NCI-H82 treated with DMSO at 0.1 percent for 48 hours (cell line): ENCODE results near the gene RPL3.
A peak's percentile ranks its signal among the peaks of the same experiment; 100 is the strongest.

Experiments used
- DNase-seq: peaks from one replicate; lab custom pipeline; 2025; ENCODE audit not compliant: unreplicated experiment; lab: John Stamatoyannopoulos, UW

RPL3 gene

DNA sequence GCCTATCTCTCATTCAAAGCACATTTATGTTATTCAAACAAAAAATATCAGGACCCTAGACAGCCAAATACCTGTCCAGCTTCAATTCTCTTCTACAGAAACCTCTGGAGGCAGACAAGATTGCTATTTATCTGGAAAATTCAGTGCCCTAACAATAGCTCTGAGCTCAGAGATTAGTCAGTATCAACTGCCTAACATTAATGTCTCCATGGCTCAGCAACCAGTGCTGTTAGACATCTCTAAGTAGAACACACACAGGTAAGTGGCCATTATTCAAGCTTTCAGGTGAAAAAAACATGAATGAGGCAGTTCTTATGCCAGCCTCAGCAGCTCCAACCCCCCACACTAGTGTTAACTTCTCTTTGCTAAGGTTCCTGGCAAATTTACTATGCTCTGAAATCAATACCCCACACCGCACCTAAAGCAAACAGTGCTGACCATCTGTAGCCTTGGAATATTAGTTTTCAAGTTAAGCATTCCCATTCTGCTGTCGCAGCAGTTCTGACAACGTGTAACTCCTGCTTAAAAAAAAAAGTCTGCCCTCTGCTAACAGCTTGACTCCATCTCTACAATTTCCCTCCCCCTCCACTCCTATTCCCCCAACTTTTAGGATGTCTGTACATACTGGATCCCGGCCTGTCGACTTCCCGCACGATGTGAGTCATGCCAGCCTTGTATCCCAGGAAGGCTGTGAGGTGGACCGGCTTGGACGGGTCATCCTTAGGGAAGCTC lies 1.5 kb downstream of the RPL3 start:
- DNase-seq = no peak

DNA sequence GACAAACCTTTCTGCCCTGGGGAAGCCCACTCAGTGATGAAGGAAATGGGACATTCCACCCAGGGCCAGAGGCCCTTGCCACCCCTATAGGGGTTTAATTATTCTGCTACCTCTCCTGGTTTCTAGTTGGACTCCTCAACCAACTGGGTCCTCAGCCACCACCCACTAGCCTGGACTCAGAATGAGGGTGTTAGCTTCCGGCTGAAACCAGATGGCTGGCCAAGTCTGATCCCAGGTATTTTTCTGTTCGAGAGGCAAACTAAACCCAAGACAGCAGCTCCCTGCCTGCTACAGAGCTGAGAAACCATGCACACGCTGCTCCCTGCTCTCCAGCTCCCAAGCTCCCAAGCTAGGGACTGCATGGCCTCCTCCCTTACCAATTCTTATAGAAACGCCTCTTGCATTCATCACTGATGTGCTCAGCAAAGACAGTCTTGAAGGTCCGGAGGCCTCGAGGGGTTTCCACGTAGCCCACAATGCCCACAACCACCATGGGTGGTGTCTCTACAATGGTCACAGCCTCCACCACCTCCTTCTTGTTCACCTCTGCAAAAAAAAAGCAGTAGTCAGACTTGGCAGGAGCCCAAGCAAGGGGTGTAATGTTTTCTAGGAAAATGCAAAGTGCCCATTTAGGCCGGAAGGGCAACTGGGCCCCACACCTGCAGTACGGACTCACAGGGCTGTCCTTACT lies 2.2 kb downstream of the RPL3 start:
- no peak for DNase-seq

DNA sequence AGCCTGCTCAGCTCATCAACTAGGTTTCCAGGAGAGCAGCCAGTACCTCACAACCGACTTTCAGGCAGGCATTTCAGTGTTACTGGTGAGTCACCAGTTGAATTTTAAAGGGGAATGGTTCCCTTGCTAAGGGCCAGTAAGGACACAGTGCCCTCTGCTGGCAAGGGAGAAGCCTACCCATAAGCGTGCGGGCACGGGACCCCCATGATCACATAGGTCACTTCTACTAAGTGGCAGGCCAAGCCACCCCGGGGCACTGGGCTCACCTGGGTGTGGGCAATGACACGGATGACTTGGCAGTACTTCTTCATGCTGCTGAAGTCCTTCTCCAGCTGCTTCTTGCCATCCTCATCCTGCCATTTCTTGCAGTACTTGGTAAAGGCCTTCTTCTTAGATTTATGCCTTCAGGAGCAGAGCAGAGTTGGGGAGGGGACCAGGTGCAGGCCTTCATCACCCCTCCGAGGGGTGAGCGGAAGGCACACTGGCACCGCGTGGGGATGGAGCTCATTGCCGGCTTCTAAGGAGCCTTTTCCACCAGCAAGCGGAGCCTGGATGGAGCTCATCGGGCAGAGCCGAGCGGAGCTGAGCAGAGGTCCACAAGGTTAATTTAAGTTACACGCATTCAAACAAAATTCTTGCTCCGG lies 2.9 kb downstream of the RPL3 start:
- peak; percentile 32 for DNase-seq

DNA sequence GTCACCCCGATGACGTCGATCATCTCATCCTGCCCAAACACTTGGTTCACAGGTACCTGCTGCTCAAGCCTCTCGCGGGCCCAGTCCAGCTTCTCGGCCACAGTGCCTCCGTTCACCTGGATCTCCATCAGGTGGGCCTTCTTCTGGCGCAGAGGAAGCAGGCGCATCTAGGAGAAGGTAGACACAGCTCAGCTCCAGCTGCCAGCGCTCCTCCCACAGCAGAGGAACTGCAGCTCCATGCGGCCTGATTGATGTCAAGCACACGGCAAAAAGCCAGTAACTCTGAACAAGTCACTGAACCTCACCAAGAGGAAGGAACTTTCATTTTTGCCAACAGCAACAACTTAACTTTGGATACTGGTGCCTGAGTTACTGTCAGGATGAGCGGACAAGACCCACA lies 4.0 kb downstream of the RPL3 start:
- DNase-seq = no peak

DNA sequence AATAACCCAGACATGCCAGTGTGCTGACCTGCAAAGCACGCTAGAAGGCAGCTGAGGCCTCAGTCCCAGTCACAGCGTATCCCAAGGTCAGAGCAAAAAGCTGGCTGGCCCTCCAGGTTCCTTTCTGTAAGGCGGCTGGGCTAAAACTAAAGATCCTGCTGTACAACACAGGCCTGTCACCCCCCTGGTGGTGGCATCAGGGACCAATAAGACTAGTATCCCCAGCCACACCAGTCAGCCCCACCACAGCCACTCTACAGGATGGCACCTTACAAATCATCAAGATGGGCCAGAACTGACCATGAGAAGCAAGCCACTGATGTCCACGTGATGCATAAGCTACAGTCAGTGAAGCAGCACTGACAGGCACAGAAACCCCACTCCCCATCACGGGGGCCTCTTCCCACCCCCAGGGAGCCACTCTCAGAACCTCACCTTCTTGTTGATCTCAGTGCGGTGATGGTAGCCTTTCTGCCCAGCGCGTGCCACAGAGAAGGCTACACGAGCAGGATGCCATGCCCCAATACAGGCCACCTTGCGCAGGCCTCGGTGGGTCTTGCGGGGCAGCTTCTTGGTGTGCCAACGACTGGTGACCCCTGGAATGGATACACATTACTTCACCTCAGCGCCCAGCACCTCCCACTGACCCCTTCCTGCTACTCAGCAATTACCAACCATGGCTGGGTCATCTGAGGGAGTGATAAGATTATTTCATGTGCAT lies 5.0 kb downstream of the RPL3 start:
- no peak for DNase-seq

DNA sequence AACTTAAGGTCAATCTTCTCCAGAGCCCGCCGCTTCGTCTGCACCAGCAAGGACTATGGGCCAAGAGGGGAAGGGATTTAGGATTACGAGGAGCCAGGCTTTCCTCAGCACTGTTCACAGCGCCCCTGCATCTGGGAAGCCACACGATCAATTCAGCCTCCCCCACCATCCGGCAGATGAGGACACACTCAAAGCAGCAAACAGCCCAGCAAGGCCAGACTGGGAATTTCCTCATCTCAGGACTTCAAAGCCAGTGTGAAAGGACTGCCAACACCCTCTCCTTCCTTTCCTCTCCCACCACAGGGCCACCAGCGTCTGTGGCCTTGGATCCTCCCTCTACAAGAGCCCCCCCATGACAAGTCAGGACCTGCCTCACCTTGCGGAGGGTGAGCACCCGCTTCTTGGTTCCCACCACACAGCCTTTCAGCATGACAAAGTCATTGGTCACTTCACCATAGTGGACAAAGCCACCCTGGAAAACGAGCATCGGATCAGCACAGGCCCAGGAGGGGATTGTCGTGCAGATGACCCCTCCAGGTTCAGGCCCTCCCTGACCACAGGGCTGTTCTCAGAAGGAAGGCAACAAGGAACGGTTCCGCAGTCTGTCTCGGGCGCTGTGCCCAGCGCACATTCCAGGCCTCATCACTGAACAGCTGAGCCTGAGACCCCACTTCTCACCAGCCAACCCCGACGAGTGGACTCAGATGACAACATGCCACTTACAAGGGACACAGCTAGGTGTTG lies 6.0 kb downstream of the RPL3 start:
- DNase-seq = no peak

DNA sequence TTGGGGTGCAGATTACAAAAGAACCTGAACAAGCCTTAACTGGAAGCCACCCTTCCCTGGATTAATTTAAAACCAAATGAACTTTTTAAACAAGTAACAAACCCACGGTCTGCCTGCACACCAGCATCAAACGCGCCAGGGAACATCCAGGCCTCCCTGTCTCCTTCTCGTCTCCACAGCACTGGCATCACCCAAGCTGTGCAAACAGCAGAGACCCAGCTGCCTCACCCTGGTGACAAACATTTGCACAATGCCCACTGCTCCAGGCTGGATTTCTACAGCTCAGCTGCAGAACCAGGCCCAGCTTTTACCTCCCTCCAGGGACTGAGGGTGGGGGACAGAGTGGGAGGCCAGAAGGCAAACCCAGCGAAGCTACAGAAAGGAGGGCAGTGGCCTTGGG lies 7.0 kb downstream of the RPL3 start:
- no peak for DNase-seq

DNA sequence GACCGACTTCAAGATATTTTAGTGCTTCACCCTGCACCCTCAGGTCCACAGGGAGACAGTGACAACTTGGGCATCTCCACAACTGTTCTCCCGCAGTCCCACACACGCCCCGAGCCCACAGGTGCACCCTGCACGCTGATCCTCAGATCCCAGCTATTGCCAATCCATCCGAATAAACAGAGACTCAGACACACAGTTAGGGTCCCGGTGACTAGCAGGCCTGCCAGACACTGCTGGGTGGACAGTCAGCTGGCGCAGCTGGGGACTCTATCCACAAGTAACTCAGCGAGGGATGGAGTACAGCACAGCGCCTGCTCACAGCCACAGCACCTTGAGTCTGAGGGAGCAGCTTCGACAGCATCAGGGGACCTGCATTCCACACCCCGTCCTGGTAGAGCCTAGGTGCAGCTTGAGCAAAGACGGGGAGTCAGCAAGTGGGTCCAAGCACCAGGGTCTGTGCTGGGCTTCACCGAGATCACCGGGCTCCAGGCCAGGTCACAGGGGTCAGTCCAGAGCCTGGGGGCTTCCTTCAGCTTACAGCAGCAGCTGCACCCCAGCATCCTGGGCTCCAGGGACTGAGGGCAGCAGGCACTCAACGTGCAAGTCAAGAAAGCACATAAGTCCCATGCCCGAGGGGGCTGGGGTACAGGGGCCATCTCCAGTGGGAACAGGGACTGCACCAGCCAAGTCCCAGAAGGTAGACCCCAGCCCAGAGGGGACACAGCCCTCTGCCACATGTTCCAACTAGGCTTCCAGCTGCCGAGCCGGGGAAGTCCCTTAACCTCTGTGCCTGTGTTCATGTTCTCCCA lies 7.6 kb downstream of the RPL3 start:
- DNase-seq = peak; percentile 17

DNA sequence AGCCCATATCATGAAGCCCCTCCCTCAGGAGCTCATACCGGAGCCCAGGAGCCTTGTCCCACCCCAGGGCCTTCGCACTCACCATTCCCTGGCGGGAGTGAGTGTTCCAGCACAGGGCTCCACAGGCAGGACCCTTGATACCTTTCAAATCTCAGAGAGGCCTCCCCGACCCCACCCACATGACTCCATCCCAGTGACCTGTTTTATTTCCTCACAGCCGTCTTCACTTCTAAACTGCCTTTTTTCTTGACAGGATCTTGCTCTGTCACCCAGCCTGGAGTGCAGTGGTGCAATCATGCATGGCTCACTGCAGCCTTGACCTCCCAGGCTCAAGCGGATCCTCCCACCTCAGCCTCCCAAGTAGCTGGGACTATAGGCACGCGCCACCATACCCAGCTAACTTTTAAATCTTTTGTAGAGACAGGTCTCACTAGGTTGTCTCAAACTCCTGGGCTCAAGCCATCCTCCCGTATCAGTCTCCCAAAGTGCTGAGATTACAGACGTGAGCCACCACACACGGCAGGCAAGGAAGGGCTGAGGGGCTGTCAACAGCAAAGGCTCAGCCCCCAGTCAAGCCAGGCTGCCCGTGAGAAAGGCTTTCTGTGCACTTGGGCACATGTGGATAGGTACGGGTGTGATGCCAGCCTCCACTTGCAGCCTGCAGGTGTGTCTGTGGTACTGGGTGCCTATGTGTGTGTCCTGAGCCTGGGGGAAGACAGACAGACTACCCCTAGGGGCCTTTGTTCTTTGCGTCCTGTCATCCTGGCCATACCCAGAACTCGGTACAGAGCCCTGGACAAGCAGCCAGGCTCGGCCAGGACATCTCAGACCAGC lies 9.3 kb downstream of the RPL3 start:
- no peak for DNase-seq

DNA sequence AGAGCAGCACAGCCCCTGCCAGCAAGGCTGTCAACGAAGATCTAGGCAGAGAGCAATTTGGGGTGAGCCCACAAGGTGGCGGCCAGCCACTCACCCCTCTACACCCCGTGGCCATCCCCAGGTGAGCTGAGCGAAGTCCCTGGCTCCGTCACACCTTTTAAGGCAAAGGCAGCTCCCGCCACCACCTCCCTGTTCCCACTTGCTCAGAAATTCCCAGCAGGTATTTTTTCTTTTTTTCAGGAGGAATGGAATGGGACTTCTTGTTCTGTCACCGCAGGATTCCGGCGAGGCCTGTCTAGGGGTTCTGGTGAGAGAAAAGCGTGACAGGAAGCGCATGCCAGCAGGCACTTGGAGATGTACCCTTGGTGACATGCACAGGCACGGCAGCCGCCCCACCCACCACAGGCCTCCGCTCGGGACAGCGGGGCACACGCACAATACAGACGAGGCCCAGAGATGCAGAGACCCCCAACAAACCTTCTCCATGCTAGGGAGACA lies 10.0 kb downstream of the RPL3 start:
- DNase-seq = no peak

DNA sequence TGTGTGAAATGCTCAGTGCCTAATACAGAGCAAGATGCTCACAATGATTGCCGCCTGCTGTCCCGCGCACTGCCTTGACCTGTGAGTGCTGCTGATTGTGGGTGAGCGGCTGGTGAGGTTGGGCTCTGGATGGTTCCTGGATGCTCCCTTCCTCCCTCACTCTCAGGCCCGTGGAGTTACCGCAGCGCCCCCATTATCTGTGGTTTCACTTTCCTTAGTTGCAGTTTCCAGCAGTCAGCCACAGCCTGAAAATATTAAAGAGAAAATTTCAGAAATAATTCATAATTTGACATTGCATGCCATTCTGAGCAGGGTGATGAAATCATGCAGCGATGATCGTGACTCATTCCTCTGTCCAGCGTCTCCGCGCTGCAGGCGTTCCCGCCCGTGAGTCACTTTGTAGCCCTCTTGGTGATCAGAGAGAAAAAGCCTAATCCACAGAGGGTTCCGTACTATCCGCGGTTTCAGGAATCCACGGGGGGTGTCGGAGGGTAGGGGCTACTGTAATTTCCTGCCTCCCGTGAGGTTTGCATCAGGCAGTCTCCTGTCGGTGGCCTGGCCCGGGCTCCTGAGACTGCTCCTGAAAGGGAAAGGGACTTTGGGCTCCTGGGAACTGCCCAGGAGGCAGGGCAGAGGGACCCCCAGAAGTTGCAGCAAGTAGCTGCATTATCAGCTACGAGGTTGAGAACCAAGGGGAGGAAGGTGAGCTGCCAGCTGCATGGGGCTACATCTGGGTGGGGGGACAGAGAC lies 10.6 kb downstream of the RPL3 start:
- no peak for DNase-seq

DNA sequence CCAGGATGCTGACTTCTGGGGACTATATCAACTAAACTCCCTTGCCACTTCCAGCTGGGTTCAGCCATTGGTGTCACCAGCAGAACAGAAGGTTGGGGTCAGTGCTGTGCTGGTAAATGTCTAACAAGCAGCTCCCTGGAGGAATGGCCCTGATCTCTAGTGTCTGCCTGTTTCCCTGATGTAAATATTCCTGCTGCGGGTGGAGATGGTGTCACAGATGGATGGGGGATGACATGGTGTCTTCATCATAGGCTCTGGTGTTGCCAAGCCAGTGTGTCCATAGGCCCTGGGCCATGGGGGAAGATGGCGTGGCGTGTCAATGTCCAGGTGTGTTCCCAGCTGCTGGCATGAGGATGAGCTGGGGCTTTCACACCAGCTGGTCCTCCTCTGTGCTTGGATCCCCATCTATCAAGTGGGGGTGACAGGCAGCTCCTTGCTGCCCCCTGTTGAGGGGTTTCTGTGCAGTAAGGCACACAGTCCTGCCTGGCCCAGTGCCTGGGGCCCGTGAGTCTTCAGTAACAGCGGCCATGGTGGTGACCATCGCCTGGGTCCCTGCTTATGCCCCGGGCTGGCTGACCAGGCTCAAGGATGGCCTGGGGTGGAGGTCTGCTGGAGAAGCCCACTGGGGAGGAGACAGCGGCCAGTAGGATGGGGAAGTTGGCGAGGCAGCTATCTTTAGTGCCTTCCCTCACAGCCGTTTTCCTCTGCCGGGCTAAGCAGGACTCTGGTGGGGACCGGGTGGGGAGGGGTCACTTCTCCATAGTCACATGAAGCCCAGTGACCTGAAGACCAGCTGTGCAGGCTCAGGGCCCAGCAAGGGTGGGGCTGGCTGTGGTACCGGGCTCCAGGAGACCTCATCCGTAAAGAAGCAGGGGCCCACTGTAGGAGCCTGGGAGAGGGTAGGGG lies 12.7 kb downstream of the RPL3 start:
- no peak for DNase-seq

DNA sequence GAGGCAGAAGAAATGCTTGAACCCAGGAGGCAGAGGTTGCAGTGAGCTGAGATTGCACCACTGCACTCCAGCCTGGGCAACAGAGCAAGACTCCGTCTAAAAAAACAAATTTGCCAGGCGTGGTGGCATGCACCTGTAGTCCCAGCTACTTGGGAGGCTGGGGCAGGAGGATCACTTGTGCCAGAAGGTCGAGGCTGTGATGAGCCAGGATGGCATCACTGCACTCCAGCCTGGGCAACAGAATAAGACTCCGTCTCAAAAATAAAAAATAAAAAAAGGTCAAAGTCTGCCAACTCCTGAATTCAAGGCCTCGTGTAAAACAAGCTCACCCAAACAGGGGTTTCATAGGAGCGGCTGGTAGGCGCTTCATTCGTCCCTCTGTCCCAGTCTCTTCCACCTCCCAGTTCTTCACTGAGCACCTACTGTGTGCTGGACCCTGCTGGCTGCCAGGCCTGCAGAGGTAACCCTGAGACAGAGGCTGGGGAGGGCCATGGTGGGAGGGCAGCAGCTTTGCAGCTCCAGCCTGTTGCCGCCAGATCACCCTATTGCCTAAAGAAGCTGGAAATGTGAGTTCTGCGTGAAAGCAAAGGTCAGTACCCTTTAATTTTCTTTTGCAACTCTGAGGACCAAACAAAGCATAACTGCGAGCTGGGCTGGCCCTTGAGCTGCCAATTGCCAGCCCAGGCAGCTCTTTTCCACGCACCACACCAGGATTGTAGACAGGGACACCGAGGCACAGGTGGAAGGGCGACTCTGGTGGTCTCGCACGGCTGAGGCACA lies 15.3 kb downstream of the RPL3 start:
- no peak for DNase-seq

DNA sequence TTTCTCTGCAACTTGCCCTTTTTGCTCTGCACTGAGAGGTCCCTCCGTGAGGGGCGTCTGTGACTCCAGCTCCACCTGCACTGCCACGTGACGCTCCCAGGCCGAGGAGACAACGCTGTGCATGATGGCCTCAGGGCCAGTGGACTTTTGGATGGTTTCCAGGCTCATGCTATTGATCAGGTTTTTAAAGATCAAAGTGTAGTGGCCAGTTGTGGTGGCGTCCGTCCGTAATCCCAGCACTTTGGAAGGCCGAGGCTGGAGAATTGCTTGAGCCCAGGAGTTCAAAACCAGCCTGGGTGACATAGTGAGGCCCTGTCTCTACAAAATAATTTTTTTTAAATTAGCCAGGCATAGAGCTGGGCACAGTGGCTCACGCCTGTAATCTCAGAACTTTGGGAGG lies 16.1 kb downstream of the RPL3 start:
- DNase-seq = no peak

DNA sequence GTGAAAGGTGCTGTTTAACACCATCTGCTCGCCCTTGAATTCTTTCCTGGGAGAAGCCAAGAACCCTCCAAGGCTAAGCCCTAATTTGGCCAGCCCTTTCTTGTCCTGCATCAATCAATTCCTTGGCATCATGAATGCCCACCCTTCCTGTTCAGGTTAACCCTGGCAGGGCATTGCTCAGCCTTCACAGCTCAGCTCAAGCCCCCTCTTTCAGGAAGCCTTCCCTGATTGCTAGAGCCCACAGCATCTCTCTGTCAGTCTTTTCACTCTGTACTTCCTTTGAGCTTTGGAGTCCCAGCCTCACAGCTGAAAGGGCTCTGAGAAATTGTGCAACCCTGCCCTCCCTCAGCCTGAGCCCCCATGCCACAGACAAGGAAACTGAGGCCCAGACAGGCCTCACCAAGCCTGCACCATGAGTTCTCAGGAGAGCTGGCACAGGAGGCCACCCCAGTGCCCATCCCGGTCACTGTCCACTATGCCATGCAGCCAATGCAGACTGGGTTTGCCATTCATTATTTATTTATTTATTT lies 16.9 kb downstream of the RPL3 start:
- DNase-seq = no peak

DNA sequence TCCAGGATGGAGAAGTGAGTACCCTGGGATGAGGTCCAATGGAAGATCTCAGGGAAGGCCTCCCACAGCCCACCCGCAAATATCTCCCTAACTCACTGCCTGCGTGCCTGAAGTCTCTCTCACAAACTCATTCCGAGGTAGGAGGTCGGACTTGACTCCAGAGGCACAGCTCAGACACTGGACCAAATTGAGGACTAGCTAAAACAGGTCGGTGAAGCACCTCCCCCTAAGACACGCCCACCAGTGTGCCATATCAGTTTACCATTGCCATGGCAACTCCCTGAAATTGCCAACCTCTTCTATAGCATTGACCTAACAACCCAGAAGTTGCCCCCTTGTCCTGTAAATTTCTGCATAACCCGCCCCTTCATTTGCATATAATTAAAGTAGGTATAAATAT lies 17.5 kb downstream of the RPL3 start:
- no peak for DNase-seq
